HL-60 (cell line): ENCODE measurements around the gene NUDT9.

ENCODE experiments used
- DNase-seq, 2 experiments: peaks; one replicate each; pipeline ENCODE4 v3.0.0-alpha.2; 2010 to 2020; ENCODE audit warnings: low read depth in 1 of 2, low spot score in 1 of 2
- H3K27ac ChIP-seq: fragments of 250-450 bp; sonication (Bioruptor Pico); replicated peaks from 2 replicates; pipeline ENCODE4 v1.5.1; 2020; ENCODE audit warnings: mild to moderate bottlenecking, moderate library complexity
- H3K27me3 ChIP-seq: fragments of 250-450 bp; sonication (Bioruptor Pico); 2 replicates; pipeline ENCODE4 v1.5.1; 2021; ENCODE audit warnings: mild to moderate bottlenecking, moderate library complexity; ENCODE audit not compliant: insufficient read depth, poor library complexity, severe bottlenecking
- H3K4me3 ChIP-seq: replicated peaks from 2 replicates; pipeline ENCODE4 v1.5.1; 2011; ENCODE audit warnings: mild to moderate bottlenecking, control low read depth, low read length; ENCODE audit not compliant: insufficient read depth
- CTCF ChIP-seq: IDR thresholded peaks from one replicate; pipeline ENCODE4 v1.5.1; 2011; ENCODE audit warnings: low read length, control low read depth, inconsistent platforms; ENCODE audit not compliant: insufficient read depth
- GABPA ChIP-seq: IDR thresholded peaks from 2 replicates; pipeline ENCODE4 v1.6.1; 2012; ENCODE audit warnings: low read depth
- POLR2AphosphoS5 ChIP-seq: IDR thresholded peaks from 2 replicates; pipeline ENCODE4 v1.6.1; 2012; ENCODE audit warnings: low read depth
- REST ChIP-seq: IDR thresholded peaks from 2 replicates; pipeline ENCODE4 v1.6.1; 2012; ENCODE audit warnings: low read depth; ENCODE audit not compliant: insufficient replicate concordance
- SPI1 ChIP-seq: IDR thresholded peaks from 2 replicates; pipeline ENCODE4 v1.6.1; 2012; ENCODE audit warnings: low read depth, mild to moderate bottlenecking, borderline replicate concordance

Gene NUDT9

GRCh38 chr4:87427518-87427868, 5.1 kb downstream of the NUDT9 start:
- H3K4me3 ChIP-seq, result no peak overlapping the region
- DNase-seq, result no peak

GRCh38 chr4:87428979-87429378, 6.6 kb downstream of the NUDT9 start:
- Histone ChIP-seq H3K27me3 (no peaks in the 10 kb centered on the region), H3K27ac (no peak overlapping the region), H3K4me3 (no peak overlapping the region)
- no peak for DNase-seq
- TF ChIP-seq REST (no peak), CTCF (no peak), POLR2AphosphoS5 (no peak), GABPA (no peak), SPI1 (no peak)

More at GRCh38 chr4:87427518-87427868, 5.1 kb downstream of the NUDT9 start:
- TF ChIP-seq SPI1 (no peak), REST (no peak), POLR2AphosphoS5 (no peak), GABPA (no peak), CTCF (no peak)
- H3K27me3 ChIP-seq, result no peaks in the 10 kb centered on the region
- no peak overlapping the region for H3K27ac ChIP-seq

- no peak overlapping the region for H3K27ac ChIP-seq
These were observed 7.7 kb downstream of the NUDT9 start for GRCh38 chr4:87430038-87430437.

More at GRCh38 chr4:87430038-87430437, 7.7 kb downstream of the NUDT9 start:
- TF ChIP-seq REST (no peak), POLR2AphosphoS5 (no peak), CTCF (no peak), SPI1 (no peak), GABPA (no peak)
- no peak overlapping the region for H3K4me3 ChIP-seq
- H3K27me3 ChIP-seq, result no peaks in the 10 kb centered on the region
- DNase-seq, result no peak
